Activated CD8-positive, alpha-beta memory T cell treated with anti-CD3 and anti-CD28 coated beads for 24 hours (primary cell): ENCODE results near the gene TCP11L1.
A peak's percentile ranks its signal among the peaks of the same experiment; 100 is the strongest.
"Not testable (repeated sequence)": the region's sequence is repeated elsewhere in the genome, so short reads cannot be mapped to it uniquely, and the experiment has no call there.

Source experiments
- DNase-seq: peaks from one replicate; pipeline ENCODE4 v3.0.0-alpha.2; 2020

The TCP11L1 gene

GRCh38 chr11:33039274-33040032 lies at the start of gene TCP11L1:
Gene TCP11L1 (plus strand): TSS chr11:33039572. CDS start chr11:33043774, 4,202 bp downstream.
- DNase-seq = peak; percentile 92

- no peak for DNase-seq
Observed at GRCh38 chr11:32990481-32990880, 48.9 kb upstream of the TCP11L1 start.

DNA sequence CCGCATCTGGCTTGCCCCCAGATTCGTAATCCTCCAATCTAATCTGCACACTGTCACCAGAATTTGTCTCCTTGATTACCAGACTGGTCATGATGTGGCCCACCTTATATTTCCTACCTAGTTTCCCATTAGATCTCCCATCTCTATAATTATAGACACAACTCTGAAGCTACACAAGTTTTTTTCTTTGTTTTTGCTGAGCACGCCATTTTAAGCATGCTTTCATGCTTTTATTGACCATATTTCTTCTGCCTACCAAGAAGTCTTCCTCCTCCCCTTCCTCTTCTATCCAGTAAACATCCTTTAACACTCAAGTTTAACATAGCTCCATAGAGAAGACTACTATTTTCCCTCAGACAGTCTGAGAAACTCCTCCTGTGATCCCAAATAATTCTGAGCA lies 47.9 kb upstream of the TCP11L1 start:
- DNase-seq = no peak

DNA sequence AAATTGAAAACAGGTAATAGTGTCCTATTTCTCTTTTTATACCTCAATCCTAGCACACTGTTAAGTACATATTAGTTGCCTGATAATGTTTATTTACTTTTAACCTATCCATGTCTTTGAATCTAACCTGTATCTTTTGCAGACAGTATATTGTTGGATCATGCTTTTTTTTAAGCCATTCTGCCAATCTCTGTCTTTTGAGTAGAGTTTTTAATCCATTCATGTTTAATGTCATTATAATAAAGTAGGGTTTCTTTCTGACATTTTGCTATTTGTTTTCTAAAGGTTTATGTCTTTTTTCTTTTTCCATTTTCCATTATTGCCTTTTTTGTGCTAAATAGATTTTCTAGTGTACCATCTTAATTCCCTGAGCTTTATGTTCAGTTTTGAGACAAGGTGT lies 47.5 kb upstream of the TCP11L1 start:
- no peak for DNase-seq

- no peak for DNase-seq
Observed at GRCh38 chr11:33000181-33000580, 39.2 kb upstream of the TCP11L1 start.

DNA sequence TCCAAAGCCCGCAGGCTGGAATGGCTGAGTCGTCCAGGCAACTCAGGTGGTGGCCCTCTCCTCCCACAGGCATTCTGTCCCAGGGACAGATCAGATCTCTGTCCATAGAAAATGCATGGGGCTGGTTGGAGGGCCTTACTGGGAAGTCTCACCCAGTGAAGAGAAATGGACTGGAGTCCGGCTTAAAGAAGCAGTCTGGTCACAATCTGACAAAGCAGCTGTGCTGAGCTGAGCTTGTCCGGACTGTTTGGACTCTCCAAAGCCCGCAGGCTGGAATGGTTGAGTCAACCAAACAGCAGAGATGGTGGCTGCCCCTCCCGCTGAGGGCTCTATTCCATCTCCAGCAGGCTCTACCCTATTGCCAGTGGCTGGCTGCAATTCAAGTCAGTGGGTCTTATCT lies 38.1 kb upstream of the TCP11L1 start:
- DNase-seq = no peak

DNA sequence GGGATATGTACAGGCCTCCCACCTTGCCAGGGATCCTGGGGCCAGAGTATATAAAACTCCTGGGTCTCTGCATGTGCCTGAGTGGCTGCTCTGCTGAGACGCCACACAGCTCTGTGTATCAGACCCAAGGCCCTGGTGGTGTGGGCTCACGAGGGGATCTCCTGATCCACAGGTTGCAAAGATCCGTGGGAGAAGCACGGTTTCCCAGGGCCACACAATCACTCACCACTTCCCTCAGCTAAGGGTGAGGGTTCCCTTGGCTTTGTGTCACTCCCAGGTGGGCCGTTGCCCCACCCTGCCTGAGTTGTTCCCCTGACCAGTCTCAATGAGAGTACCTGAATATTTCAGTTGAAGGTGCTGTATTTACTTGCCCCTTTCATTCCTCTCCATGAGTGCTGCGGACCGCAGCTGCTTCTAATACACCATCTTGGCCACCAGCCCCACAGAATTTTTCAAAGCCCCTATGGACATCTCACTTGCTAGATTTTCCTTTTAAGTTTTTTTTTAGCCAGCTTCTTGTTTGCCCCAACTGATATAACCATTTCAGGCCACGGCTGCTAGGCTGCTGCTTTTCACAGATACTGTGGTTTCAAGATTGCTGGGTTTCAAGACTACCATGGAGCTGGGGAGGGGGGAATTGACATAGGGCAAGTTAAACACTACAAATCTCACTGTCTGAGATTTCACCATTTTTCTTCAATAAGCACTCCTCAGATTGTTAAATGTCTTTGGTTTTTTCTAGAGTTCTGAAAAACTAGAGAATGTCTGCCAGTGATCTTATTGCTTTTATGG lies 37.4 kb upstream of the TCP11L1 start:
- no peak for DNase-seq

- no peak for DNase-seq
Observed at GRCh38 chr11:33005175-33005574, 34.2 kb upstream of the TCP11L1 start.

DNA sequence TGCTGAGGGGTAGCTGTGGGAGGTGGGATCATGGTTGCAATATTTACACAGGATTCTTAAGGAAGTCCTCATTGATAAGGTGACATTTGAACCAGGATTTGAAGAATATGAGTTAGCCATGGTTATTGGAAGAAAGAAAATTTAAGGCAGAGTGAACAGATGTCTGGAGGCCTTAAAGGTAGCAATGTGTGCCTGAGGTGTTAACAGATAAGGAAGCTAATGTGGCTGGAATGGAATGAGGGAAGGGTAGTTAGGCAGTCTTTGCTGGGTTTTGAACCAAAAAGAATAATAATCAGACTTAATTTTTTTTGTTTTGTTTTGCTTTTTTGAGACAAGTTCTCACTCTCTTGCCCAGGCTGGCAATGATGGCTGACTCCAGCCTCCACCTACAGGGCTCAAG lies 33.4 kb upstream of the TCP11L1 start:
- DNase-seq = no peak

GRCh38 chr11:33013755-33014154 lies 25.6 kb upstream of the TCP11L1 start:
- DNase-seq = no peak

DNA sequence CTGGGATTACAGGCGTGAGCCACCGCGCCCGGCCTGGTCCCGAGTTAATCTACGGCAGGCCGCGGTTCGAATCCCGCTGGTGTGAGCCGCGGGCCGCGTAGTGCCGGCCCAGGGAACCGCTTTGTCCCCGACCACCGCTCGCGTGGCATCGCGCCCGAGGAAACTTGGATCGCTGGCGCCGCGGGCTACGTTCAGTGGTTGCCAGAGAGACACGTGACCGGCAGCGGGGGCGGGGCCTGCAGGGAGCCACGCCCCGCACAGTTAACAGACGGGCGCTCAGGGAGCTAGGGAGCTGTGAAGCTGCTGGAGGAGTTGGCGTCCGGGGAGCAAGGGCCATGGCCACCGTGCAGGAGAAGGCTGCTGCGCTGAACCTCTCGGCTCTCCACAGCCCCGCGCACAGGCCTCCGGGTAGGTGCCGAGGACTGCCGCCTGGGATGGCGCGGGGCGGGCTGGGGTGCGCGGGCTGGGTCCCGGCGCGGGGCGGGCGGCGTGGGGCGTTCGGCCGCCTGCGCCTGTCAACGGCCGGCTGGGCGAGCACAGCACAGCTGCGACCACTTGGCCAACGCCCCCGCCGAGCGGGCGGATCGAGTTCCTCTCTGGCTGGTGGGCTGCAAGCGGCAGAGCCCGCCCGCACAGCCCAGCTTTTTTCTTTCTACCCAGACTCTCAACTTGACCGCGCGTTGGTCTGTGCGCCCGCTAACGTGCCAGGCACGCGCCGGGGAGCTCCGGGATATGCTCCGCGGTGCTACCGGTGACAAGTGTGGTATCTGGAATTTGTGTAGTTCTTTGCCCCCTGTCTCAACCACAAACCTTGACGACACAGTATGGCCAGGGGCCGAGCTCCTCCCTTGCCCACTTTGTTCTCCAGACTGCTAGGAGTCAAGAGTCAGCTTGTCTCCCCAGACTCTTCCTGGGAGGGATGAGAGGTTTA lies 23.5 kb upstream of the TCP11L1 start, which contains the start of gene DEPDC7:
Gene DEPDC7, plus strand, starts transcription at position 258 of the 931 bp plus-strand sequence. Its CDS starts 78 bp downstream, at position 336.
- peak; percentile 90 for DNase-seq

- no peak for DNase-seq
Observed at GRCh38 chr11:33016654-33017053, 22.7 kb upstream of the TCP11L1 start.

- DNase-seq = no peak
Observed at GRCh38 chr11:33017478-33017877, 21.9 kb upstream of the TCP11L1 start.

GRCh38 chr11:33017965-33018364 lies 21.4 kb upstream of the TCP11L1 start:
- DNase-seq = no peak

- DNase-seq = no peak
Observed at GRCh38 chr11:33018840-33019239, 20.5 kb upstream of the TCP11L1 start.

DNA sequence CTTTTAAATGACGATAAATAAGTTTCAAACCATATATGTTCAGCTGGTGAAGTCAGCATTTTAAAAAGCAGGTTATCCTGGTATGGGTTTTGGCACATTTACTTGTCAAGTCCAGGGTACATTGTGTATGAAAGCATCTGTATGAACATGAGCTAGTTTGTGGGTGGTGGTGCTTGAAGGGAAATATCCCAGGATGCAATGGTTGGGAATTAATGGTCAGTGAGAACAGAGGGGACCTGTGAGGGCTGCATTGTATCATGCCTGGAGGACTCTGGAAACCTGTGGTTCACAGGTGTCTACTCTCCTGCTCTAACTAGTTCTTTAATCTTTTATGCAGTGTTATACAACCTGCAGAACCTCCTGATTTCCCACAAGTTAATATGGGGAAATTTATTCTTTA lies 17.9 kb upstream of the TCP11L1 start:
- no peak for DNase-seq

- no peak for DNase-seq
Observed at GRCh38 chr11:33021937-33022336, 17.4 kb upstream of the TCP11L1 start.

DNA sequence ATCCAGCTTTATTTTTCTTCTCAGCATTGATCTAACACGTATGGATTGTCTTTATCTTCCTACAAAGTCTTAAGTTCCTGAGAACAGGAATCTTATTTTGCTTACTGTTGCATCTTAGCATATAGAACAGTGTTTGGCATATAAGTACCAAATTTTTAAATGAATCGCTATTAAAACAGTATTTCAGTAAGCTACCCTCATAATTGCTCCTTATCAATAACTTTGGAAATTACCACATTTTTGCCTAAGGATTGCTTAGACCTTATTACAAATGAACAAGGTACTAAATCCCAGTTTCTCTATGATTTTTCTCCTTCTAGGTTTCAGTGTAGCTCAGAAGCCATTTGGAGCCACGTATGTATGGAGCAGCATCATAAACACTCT lies 14.0 kb upstream of the TCP11L1 start:
- DNase-seq = no peak

DNA sequence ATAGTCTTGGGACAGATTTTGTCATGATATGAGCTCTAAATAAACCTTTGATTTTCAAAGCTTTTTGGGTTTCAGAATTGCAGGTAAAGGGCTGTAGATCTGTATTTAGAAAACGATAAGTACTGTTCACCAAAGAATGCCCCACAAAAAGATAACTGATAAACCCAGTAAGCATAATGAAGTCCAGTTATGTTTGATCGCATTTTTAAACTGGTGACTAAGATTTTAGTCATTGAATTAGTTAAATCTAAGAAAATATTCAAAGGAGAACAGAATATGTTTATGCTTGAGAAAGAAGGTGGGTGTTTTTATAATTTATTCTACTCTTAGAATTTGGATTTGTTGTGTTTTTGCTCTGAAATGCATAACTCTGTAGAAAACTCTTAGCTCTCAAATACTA lies 12.1 kb upstream of the TCP11L1 start:
- DNase-seq = no peak

- DNase-seq = no peak
Observed at GRCh38 chr11:33027846-33028536, 11.4 kb upstream of the TCP11L1 start.

DNA sequence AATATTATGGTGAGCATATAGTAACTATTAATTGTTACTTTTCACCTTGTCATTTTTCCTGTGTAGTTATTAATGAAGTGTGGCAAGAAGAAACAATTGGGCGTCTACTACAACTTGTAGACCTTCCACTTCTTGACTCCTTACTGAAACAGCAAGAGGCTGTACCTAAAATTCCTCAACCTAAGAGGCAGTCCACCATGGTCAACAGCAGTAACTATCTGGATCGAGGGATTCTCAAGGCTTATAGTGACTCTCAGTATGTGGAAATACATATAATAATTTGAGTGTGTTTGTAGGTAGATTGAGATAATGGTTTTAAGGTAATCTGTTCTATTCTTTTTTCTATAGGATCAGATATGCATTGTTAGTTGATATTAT lies 10.8 kb upstream of the TCP11L1 start:
- DNase-seq = no peak

- not testable (repeated sequence) for DNase-seq
Observed at GRCh38 chr11:33029218-33029617, 10.2 kb upstream of the TCP11L1 start.

DNA sequence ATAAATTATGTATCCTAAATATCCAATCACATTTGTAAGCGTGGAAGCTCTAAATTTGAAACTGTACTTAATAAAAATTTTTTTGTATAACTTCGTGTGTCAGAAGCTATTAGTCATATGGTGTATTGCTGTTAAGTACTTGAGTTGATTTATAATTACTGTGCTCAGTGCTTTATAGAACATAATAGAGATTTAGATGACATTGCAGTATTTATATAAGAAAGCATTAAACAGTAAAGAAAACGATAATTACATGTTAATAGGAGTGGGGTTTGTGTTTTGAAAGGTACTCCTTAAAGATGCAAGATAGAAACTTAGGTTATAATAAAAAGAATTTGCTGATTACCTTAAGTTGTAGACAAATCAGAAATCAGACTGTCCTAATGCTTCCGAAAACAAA lies 5.9 kb upstream of the TCP11L1 start:
- no peak for DNase-seq
